ENCODE data around the gene ITIH5. TPM values are rescaled to one million over a fixed set of nuclear protein-coding genes. Genes with fewer than 3 reads are reported as not detected.

Gene ITIH5
- total and polyA plus RNA-seq, 2 donors (not counting 1 experiment from before 2014, with no cell fraction given), result not detected

DNA sequence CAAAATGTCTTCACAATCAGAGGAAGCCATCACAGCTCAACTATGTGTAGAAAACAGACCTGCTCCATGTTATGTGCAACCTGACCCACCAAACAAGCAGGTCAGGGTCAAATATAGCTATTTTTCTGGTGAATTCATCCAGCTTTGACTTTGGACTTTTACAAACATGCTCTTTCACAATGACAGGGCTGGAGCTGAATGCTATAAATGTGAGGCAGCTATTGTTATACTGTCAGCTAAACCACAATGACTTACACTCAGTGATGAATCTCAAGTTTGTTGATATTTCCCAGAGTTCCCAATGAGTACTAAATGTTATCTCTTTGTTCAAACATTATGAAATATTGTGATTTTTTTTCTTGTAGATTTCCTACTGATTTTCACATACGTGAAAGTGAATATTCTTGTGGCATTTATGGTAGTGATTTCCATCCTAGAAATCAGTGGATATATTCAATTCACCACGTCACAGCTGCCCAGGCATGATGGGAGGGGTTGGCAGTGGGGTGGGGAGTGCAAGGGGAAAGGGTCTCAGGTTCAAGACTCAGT is 33.9 kb upstream of the ITIH5 start:
- Mint-ChIP-seq H3K4me3 (no peak overlapping the region), H3K4me1 (no peaks in the 10 kb centered on the region), H3K27ac (no peak overlapping the region), H3K27me3 (peaks cover 57% of the 10 kb centered on the region), H3K9me3 (ENCODE audit: insufficient read depth) (no peaks in the 10 kb centered on the region)
- Histone ChIP-seq H4K20me1 (ENCODE audit: control insufficient read depth, insufficient read depth, low read length, poor library complexity, severe bottlenecking) (no peaks in the 10 kb centered on the region), H3K27me3 (replicated peaks in 1 of 4; ENCODE audit: control extremely low read depth in 1 of 4, control insufficient read depth in 3 of 4, insufficient read depth in 4 of 4, low read length in 3 of 4) (peaks cover 0 to 3% (median 2%) of the 10 kb centered on the region in 4 experiments), H2AFZ (ENCODE audit: insufficient read depth, low read depth, low read length, poor library complexity, severe bottlenecking) (no peak overlapping the region), H3K4me3 (ENCODE audit: control extremely low read depth in 1 of 5, extremely low read depth in 1 of 5, insufficient read depth in 1 of 5, low read depth in 2 of 5, low read length in 4 of 5) (no peak overlapping the region), H3K4me2 (replicated peaks; ENCODE audit: low read depth, low read length, poor library complexity, severe bottlenecking) (no peak overlapping the region), H3K9ac (ENCODE audit: low read length) (no peak overlapping the region), H3K4me1 (ENCODE audit: control insufficient read depth in 2 of 2, insufficient read depth in 2 of 2, low read length in 2 of 2) (no peaks in the 10 kb centered on the region), H3K9me3 (ENCODE audit: control extremely low read depth in 1 of 3, control insufficient read depth in 2 of 3, insufficient read depth in 1 of 3, low read length in 2 of 3) (no peaks in the 10 kb centered on the region), H3K79me2 (ENCODE audit: control insufficient read depth, insufficient read depth, low read length) (no peaks in the 10 kb centered on the region), H3K36me3 (replicated peaks in 1 of 2; ENCODE audit: control extremely low read depth in 1 of 2, control insufficient read depth in 1 of 2, extremely low read depth in 1 of 2, insufficient read depth in 2 of 2, low read length in 1 of 2) (no peaks in the 10 kb centered on the region), H3K27ac (ENCODE audit: low read length in 2 of 2) (no peak overlapping the region)
- no peak for ATAC-seq (ENCODE audit: low read depth)
- intact Hi-C loops (cut with micrococcal nuclease), result no loop called here
- WGBS (ENCODE audit: insufficient coverage), result no CpG with 5 or more reads among the region's 2 CpGs
- DNase-seq, result no peak
- TF ChIP-seq, protein P1, sequence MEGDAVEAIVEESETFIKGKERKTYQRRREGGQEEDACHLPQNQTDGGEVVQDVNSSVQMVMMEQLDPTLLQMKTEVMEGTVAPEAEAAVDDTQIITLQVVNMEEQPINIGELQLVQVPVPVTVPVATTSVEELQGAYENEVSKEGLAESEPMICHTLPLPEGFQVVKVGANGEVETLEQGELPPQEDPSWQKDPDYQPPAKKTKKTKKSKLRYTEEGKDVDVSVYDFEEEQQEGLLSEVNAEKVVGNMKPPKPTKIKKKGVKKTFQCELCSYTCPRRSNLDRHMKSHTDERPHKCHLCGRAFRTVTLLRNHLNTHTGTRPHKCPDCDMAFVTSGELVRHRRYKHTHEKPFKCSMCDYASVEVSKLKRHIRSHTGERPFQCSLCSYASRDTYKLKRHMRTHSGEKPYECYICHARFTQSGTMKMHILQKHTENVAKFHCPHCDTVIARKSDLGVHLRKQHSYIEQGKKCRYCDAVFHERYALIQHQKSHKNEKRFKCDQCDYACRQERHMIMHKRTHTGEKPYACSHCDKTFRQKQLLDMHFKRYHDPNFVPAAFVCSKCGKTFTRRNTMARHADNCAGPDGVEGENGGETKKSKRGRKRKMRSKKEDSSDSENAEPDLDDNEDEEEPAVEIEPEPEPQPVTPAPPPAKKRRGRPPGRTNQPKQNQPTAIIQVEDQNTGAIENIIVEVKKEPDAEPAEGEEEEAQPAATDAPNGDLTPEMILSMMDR (IDR thresholded peaks at IDR 0.05), result no peak
- no peak for TF ChIP-seq EZH2 (IDR thresholded peaks at IDR 0.05; ENCODE audit: borderline replicate concordance, insufficient read depth, low read depth, low read length, poor library complexity, severe bottlenecking)
- CTCF ChIA-PET, result interaction anchor here (1.1 kb wide), 1 partner anchor 13 kb away, joined by 3 read pairs; no protein-coding TSS in a partner anchor
- POLR2A ChIA-PET, result no interaction called here

DNA sequence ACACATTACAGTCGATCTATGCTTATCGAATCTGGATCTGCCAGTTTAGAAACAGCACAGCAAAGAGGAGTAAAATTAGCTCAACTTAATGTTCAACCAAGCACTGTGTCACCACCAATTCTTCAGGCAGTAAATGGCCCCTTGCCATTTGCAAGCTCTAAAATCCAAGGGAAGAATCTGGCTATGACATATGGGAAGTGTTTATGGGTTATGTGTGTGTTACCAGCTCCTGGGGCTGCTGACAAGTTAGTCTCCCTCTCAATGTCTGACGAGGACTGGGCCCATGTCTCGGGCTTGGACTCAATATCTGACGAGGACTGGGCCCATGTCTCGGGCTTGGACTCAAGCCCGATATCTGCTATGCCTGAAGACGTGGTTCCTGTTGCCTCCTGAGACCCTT is 30.7 kb upstream of the ITIH5 start:
- intact Hi-C loops (cut with micrococcal nuclease), result no loop called here
- H3K9ac ChIP-seq (ENCODE audit: low read length), result no peak overlapping the region
- no peak overlapping the region for H2AFZ ChIP-seq (ENCODE audit: insufficient read depth, low read depth, low read length, poor library complexity, severe bottlenecking)
- H3K4me2 ChIP-seq (replicated peaks; ENCODE audit: low read depth, low read length, poor library complexity, severe bottlenecking), result no peak overlapping the region
- TF ChIP-seq, protein P1 (IDR thresholded peaks at IDR 0.05), result no peak
- no peak for TF ChIP-seq EZH2 (IDR thresholded peaks at IDR 0.05; ENCODE audit: borderline replicate concordance, insufficient read depth, low read depth, low read length, poor library complexity, severe bottlenecking)
- CTCF ChIA-PET, result interaction anchor here (1.1 kb wide), 1 partner anchor 12 kb away, joined by 3 read pairs; no protein-coding TSS in a partner anchor
- 92% methylated on average over 8 of the region's 8 CpGs for WGBS (ENCODE audit: insufficient coverage)
- no peaks in the 10 kb centered on the region for H3K36me3 ChIP-seq (replicated peaks in 1 of 2; ENCODE audit: control extremely low read depth in 1 of 2, control insufficient read depth in 1 of 2, extremely low read depth in 1 of 2, insufficient read depth in 2 of 2, low read length in 1 of 2)
- no peak for ATAC-seq (ENCODE audit: low read depth)
- H3K79me2 ChIP-seq (ENCODE audit: control insufficient read depth, insufficient read depth, low read length), result no peaks in the 10 kb centered on the region
- POLR2A ChIA-PET, result no interaction called here
- Mint-ChIP-seq H3K27ac (no peak overlapping the region), H3K4me1 (no peaks in the 10 kb centered on the region), H3K4me3 (no peak overlapping the region), H3K9me3 (ENCODE audit: insufficient read depth) (peaks cover 9% of the 10 kb centered on the region), H3K27me3 (peaks cover 38% of the 10 kb centered on the region)
- no peaks in the 10 kb centered on the region for H3K4me1 ChIP-seq (ENCODE audit: control insufficient read depth in 2 of 2, insufficient read depth in 2 of 2, low read length in 2 of 2)
- H3K9me3 ChIP-seq (ENCODE audit: control extremely low read depth in 1 of 3, control insufficient read depth in 2 of 3, insufficient read depth in 1 of 3, low read length in 2 of 3), result peaks cover 0 to 9% (median 1%) of the 10 kb centered on the region in 3 donors
- no peaks in the 10 kb centered on the region for H4K20me1 ChIP-seq (ENCODE audit: control insufficient read depth, insufficient read depth, low read length, poor library complexity, severe bottlenecking)
- DNase-seq, result no peak
- peaks cover 0 to 3% (median 0%) of the 10 kb centered on the region in 4 experiments for H3K27me3 ChIP-seq (replicated peaks in 1 of 4; ENCODE audit: control extremely low read depth in 1 of 4, control insufficient read depth in 3 of 4, insufficient read depth in 4 of 4, low read length in 3 of 4)
- no peak overlapping the region for H3K4me3 ChIP-seq (ENCODE audit: control extremely low read depth in 1 of 5, extremely low read depth in 1 of 5, insufficient read depth in 1 of 5, low read depth in 2 of 5, low read length in 4 of 5)
- no peak overlapping the region for H3K27ac ChIP-seq (ENCODE audit: low read length in 2 of 2)
